SK-N-SH (cell line): Measurements from ENCODE around the gene MYLIP.

ENCODE experiments used
- CTCF ChIP-seq: fragments of 200-600 bp; sonication (generic); IDR thresholded peaks from 2 replicates; pipeline ENCODE4 v1.6.1; 2017; ENCODE audit warnings: antibody characterized with exemption, mild to moderate bottlenecking, moderate library complexity
- EP300 ChIP-seq, 2 experiments: IDR thresholded peaks; 2 replicates each; pipeline versions ENCODE4 v1.4.0 to v1.6.1; 2012; ENCODE audit warnings: borderline replicate concordance in 1 of 2, low read depth in 1 of 2, low read length in 1 of 2
- MAX ChIP-seq: IDR thresholded peaks from 2 replicates; pipeline ENCODE4 v1.4.0; 2012; ENCODE audit warnings: low read depth
- RCOR1 ChIP-seq: fragments of 150-350 bp; IDR thresholded peaks from 2 replicates; pipeline ENCODE4 v1.6.1; 2017; ENCODE audit warnings: antibody characterized with exemption, low read length
- REST ChIP-seq: IDR thresholded peaks from 2 replicates; pipeline ENCODE4 v1.6.1; 2012; ENCODE audit warnings: mild to moderate bottlenecking, low read depth, low read length, moderate library complexity
- YY1 ChIP-seq: IDR thresholded peaks from 2 replicates; pipeline ENCODE4 v1.4.0; 2012; ENCODE audit warnings: low read depth, mild to moderate bottlenecking

GRCh38 chr6:16171400-16171799 is 42.5 kb downstream of the MYLIP start:
- TF ChIP-seq CTCF (no peak), RCOR1 (no peak), EP300 (IDR thresholded peaks at IDR 0.05; ENCODE audit: borderline replicate concordance in 1 of 2, low read depth in 1 of 2, low read length in 1 of 2) (no peak), REST (no peak), MAX (no peak), YY1 (no peak)
